ENCODE data around the gene AFAP1L2.

Gene AFAP1L2

GRCh38 chr10:114323023-114323422, 81.3 kb downstream of the AFAP1L2 start:
- no peak overlapping the region for H3K4me2 ChIP-seq (ENCODE audit: low read length)
- H3K4me1 ChIP-seq (ENCODE audit: low read length): no peaks in the 10 kb centered on the region
- no peaks in the 10 kb centered on the region for H3K27me3 ChIP-seq (ENCODE audit: low read depth, low read length)
- no peak overlapping the region for H3K9ac ChIP-seq (ENCODE audit: low read length)
- no peaks in the 10 kb centered on the region for H4K20me1 ChIP-seq (ENCODE audit: insufficient read depth, low read length)
- H3K79me2 ChIP-seq (ENCODE audit: low read length): no peaks in the 10 kb centered on the region
- no peaks in the 10 kb centered on the region for H3K36me3 ChIP-seq (replicated peaks; ENCODE audit: low read depth, low read length)
- TF ChIP-seq EZH2phosphoT487 (IDR thresholded peaks at IDR 0.05; ENCODE audit: low read depth) (no peak), CTCF (IDR thresholded peaks at IDR 0.05; ENCODE audit: low read depth, low read length) (no peak)
- no peak overlapping the region for H2AFZ ChIP-seq (ENCODE audit: low read depth, low read length)
- no peaks in the 10 kb centered on the region for H3K9me3 ChIP-seq (ENCODE audit: insufficient read depth, low read length)
- H3K4me3 ChIP-seq (ENCODE audit: low read length): no peak overlapping the region
- H3K27ac ChIP-seq (ENCODE audit: low read length): no peak overlapping the region

GRCh38 chr10:114322344-114322743, 82.0 kb downstream of the AFAP1L2 start:
- H3K9me3 ChIP-seq (ENCODE audit: insufficient read depth, low read length): no peaks in the 10 kb centered on the region
- H4K20me1 ChIP-seq (ENCODE audit: insufficient read depth, low read length): no peaks in the 10 kb centered on the region
- no peak overlapping the region for H3K9ac ChIP-seq (ENCODE audit: low read length)
- H3K27ac ChIP-seq (ENCODE audit: low read length): no peak overlapping the region
- no peaks in the 10 kb centered on the region for H3K27me3 ChIP-seq (ENCODE audit: low read depth, low read length)
- H3K4me3 ChIP-seq (ENCODE audit: low read length): no peak overlapping the region
- H3K4me1 ChIP-seq (ENCODE audit: low read length): no peaks in the 10 kb centered on the region
- H3K79me2 ChIP-seq (ENCODE audit: low read length): no peaks in the 10 kb centered on the region
- H3K4me2 ChIP-seq (ENCODE audit: low read length): no peak overlapping the region
- TF ChIP-seq EZH2phosphoT487 (IDR thresholded peaks at IDR 0.05; ENCODE audit: low read depth): no peak
- TF ChIP-seq CTCF (IDR thresholded peaks at IDR 0.05; ENCODE audit: low read depth, low read length): no peak
- H3K36me3 ChIP-seq (replicated peaks; ENCODE audit: low read depth, low read length): no peaks in the 10 kb centered on the region
- no peak overlapping the region for H2AFZ ChIP-seq (ENCODE audit: low read depth, low read length)

- no peak overlapping the region for H3K4me3 ChIP-seq (ENCODE audit: low read length)
These were observed 83.8 kb downstream of the AFAP1L2 start for GRCh38 chr10:114320249-114321116.

More at GRCh38 chr10:114320249-114321116, 83.8 kb downstream of the AFAP1L2 start:
- Histone ChIP-seq H3K4me1 (ENCODE audit: low read length) (no peaks in the 10 kb centered on the region), H3K9me3 (ENCODE audit: insufficient read depth, low read length) (no peaks in the 10 kb centered on the region), H4K20me1 (ENCODE audit: insufficient read depth, low read length) (no peaks in the 10 kb centered on the region), H3K27ac (ENCODE audit: low read length) (no peak overlapping the region), H2AFZ (ENCODE audit: low read depth, low read length) (no peak overlapping the region), H3K4me2 (ENCODE audit: low read length) (no peak overlapping the region), H3K27me3 (ENCODE audit: low read depth, low read length) (no peaks in the 10 kb centered on the region), H3K9ac (ENCODE audit: low read length) (no peak overlapping the region), H3K79me2 (ENCODE audit: low read length) (no peaks in the 10 kb centered on the region), H3K36me3 (replicated peaks; ENCODE audit: low read depth, low read length) (no peaks in the 10 kb centered on the region)
- TF ChIP-seq EZH2phosphoT487 (IDR thresholded peaks at IDR 0.05; ENCODE audit: low read depth) (no peak), CTCF (IDR thresholded peaks at IDR 0.05; ENCODE audit: low read depth, low read length) (no peak)
